HG02970 (cell line): ENCODE data around the gene LYZL1.
"Not testable (repeated sequence)": the region's sequence is repeated elsewhere in the genome, so short reads cannot be mapped to it uniquely, and the experiment has no call there.

ENCODE experiments used
- ATAC-seq: cut with Tn5 transposase; IDR thresholded peaks from one replicate; pipeline ENCODE4 v1.9.1; 2021; ENCODE audit warnings: mild to moderate bottlenecking, moderate library complexity, moderate number of reproducible peaks; ENCODE audit not compliant: unreplicated experiment, low FRiP score

Gene LYZL1

DNA sequence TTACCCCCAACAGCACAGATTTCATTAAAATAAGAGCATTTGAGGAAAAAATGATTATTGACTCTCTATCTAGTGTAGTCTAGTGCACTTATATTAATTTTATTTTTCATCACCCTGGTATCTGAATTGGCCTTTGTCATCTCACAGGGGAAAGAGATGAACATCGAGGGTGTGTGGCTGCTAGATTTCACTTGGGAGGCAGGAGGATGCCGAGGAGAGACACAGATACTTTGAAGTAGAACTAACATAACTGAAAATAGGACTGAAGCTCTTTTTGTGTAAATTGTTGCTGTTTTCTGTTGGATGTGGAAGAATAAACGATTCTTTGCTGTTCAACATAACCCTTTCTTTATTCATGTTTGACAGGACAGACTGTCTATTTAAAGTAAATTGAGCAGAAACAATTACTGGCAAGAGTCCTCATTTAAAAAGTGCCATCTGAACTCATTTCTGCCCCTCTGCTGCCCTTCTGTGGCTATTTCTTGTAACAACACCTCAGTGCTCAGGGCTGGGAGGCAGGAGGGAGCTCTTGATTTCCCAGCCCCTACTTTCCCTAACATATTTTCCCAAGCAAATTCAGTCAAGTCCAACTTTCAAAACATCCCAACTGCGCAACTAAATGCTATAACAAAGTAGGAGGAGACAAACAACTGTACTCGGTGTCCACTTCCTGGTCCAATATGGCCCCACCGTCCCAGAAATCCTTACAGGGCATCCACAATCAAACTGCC lies 15.6 kb downstream of the LYZL1 start:
- ATAC-seq: no peak

DNA sequence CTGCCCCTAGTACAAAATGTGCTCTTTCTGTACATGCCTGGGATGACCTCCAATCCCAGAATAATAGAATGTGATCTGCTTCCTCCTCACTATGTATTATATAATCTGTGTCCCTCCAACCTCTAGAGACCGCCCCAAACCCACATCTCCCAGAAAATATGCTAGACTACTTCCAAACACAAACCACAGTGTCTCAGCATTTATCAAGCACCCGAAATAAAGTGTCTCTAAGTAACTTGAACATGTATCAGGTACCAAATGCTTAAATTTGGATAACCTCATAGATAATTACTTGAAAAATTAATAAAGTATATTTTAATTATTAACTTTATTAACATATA lies 16.1 kb downstream of the LYZL1 start:
- ATAC-seq: no peak

DNA sequence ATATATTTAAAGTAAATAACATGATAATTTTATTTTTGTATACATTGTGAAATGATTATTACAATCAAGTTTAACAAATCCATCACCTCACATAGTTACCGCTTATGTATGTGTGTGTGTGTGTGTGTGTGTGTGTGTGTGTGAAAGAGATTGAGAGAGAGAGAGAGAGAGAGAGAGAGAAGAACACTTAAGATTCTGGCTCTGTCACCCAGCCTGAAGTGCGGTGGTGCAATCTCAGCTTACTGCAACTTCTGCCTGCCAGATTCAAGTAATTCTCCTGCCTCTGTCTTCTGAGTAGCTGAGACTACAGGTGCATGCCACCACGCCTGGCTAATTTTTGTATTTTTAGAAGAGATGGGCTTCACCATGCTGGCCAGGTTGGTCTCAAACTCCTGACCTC lies 17.8 kb downstream of the LYZL1 start:
- ATAC-seq: no peak

- not testable (repeated sequence) for ATAC-seq
Measured at GRCh38 chr10:29308142-29308541, 19.3 kb downstream of the LYZL1 start.

DNA sequence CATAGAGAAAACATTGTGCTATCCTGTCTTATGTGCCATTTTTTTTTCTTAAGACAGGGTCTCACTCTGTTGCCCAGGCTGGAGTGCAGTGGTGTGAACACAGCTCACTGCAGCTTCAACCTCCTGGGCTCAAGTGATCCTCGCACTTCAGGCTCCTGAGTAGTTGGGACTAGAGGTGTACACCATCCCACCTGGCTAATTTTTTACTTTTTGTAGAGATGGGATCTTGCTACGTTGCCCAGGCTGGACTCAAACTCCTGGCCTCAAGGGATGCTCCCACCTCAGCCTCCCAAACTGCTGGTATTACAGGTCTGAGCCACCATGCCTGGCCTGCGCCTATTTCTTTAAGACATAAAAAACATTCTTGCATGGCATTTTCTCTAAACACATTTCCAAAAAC lies 20.6 kb downstream of the LYZL1 start:
- no peak for ATAC-seq

GRCh38 chr10:29310463-29310862 lies 21.6 kb downstream of the LYZL1 start:
- not testable (repeated sequence) for ATAC-seq

DNA sequence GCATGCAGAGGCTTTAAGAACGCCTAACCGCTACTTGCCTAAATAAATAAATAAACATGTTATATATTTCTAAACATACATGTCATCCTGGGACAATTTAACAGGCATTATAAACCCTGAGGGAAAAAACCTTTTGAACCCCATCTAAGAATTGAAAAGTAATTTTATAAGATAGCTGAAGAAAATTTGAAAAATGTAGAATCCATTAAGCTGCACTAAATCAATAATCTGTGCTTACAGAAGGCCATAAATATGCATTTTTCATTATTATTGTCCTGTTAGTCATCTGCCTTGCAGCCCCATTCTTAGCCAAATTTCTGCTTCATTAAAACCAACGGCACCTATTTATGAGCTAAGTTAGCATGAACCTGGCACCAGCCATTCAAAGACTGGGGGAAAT lies 24.2 kb downstream of the LYZL1 start:
- ATAC-seq: no peak

GRCh38 chr10:29314726-29315125 lies 25.9 kb downstream of the LYZL1 start:
- no peak for ATAC-seq

GRCh38 chr10:29315814-29316213 lies 26.9 kb downstream of the LYZL1 start:
- no peak for ATAC-seq

DNA sequence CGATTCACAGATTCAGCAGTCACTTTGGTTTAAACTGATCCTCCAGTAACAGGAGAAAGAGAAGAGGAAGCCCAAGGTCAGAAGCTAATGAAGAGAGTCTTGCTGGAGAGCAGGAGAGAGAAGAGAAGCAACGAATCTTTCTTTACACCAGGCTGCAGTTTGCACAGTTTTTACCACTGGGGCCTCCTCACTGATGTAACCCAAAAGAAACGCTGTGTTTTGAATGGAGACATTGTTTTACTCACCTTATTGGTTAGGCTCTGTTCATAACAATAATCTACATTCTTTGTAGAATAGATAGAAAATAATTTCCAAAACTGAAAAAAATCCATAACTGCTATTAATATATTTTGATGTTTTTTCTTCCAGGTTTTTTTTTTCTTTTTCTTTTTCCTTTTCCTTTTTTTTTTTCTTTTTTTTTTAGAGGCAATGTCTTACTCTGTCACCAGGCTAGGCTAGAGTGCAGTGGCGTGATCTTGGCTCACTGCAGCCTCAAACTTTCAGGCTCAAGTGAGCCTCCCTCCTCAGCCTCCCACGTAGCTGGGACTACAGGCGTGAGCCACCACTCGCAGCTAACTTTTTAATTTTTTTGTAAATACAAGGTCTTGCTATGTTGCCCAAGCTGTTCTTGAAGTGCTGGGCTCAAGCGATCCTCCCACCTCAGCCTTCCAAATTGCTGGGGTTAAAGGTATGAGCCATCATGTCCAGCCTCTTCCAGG lies 27.6 kb downstream of the LYZL1 start:
- ATAC-seq: no peak

GRCh38 chr10:29317027-29317420 lies 28.2 kb downstream of the LYZL1 start:
- no peak for ATAC-seq

GRCh38 chr10:29317423-29318021 lies 28.7 kb downstream of the LYZL1 start:
- no peak for ATAC-seq

DNA sequence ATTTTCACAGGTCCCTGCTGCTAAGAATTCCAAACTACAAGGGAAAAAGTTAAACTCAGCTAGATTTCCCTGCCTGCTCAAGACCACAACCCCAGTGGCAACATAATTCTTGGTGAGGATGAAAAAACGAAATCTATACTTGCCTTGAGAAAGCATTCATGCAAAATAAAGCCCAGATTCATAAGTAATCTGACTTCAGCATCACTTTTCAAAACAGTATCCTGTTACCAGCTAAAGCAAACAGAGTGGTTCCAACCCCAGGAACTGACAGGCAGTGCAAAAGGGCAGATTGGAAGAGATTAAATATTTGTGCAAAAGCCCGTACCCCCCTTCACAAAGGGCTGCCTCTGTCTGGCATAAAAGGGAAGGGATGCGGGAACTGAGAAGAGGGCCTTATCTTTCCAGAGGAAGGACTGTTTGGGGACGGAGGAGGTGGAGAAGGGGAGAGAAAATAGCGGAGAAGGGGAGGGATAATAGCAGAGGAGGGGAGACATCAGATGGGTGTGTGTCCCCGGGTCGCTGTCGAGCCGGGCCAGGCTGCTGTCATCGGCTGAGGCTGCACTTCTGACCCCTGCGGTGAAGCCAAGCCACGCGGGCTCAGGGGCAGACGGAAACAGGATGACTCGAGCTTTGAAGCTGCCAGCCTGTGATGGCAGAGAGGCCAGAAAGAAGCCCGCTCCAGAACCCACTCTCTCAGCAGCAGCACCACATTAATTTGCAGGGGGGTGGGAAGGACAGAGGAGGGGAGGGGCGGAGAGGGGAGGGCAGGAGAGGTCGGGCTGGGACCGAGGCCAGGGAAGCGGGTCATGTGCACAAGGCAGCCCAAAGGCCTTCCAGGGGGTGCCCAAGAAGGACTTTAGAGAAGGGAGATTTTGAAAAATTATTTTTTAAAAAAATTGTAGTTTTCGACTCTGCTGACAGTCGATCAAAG lies 29.5 kb downstream of the LYZL1 start:
- not testable (repeated sequence) for ATAC-seq

DNA sequence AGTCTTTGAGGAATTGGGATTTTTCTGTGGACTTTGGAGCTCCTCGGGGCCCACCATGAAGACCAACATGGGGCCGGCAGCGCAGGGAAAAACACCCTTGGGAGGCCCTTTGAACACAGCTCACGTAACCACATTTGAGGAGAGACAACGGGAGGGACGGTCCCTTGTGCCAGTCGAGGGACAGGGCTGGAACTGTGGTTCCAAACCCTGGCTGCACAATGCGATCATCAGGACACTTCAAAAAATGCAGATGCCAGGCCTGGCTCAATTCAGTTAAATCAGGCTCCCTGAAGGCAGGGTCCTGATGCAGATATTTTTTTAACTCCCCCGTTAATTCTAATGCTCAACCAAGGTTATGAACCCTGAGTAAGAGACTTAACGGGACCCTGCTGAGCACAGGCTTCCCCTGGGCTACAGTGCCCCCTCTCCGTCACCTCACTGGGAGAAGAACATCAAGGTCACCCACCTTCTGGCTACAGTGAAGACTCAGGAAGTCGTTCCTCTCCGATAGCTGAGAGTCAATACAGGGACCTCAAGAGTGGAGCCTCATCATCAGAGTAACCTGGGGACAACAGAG lies 30.4 kb downstream of the LYZL1 start:
- no peak for ATAC-seq

- ATAC-seq: not testable (repeated sequence)
Measured at GRCh38 chr10:29320680-29321121, 31.8 kb downstream of the LYZL1 start.

GRCh38 chr10:29321656-29322055 lies 32.8 kb downstream of the LYZL1 start:
- ATAC-seq: no peak

GRCh38 chr10:29322918-29323317 lies 34.0 kb downstream of the LYZL1 start:
- ATAC-seq: no peak

DNA sequence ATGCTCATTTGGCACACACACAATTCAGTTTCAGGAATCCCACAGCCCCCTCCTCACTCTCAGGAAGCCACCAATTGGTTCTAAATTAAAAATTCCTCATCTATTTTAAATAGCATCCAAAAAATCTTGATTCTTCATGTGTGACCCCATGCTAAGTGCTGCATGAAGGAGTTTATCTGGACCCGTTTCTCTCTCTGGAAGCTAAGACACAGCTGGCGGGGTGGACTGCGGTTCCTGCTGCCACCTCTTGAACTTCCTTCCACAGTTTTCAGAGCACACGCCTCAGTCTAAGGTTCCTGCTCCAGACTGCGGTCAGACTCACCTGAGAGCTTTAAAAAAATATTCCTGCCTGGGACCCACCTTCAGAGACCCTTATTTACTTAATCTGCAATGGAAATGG lies 34.5 kb downstream of the LYZL1 start:
- ATAC-seq: no peak

- no peak for ATAC-seq
Measured at GRCh38 chr10:29324220-29324841, 35.5 kb downstream of the LYZL1 start.

DNA sequence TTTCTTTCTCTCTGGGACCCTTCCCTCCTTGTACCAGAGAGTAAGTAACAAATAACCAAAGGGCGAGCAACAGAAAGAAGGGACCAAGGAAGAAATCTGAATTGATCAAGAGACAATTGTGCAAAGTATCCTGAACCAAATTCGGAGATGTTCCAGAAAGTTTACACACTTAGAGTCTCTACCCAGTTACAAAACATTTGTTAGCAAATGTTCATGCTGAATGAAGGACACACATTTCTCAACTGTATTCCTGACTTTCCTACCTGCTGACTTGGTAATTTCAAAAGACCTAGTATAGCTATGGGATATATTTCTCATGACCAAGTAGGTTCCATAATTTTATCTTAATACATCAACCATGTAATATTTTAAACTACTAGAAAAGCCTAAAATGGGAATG lies 37.4 kb downstream of the LYZL1 start:
- ATAC-seq: no peak
